Right atrium auricular region (tissue), 2 donors: ENCODE measurements around the gene MTR. TPM values are rescaled to one million over a fixed set of nuclear protein-coding genes. Genes with fewer than 3 reads are reported as not detected.

Experiments
- DNase-seq: peaks from one replicate; pipeline ENCODE4 v3.0.0-alpha.2; 2019; ENCODE audit warnings: low spot score
- H3K27ac ChIP-seq, 2 donors: fragments of 200-600 bp; sonication (generic); 1 replicate in 1 of 2; 2 replicates in 1 of 2; pipeline ENCODE4 v1.5.1; 2016 to 2019
- H3K27me3 ChIP-seq, 2 donors: fragments of 200-600 bp; sonication (generic); one replicate each; pipeline versions ENCODE4 v1.5.1 to v1.6.0; 2017 to 2019
- H3K36me3 ChIP-seq: fragments of 200-600 bp; sonication (generic); one replicate; pipeline ENCODE4 v1.5.1; 2016
- H3K4me1 ChIP-seq, 2 donors: fragments of 200-600 bp; sonication (generic); one replicate each; pipeline versions ENCODE4 v1.5.1 to v1.6.0; 2017 to 2019
- H3K4me3 ChIP-seq, 2 donors: fragments of 200-600 bp; sonication (generic); 1 replicate in 1 of 2; 2 replicates in 1 of 2; pipeline ENCODE4 v1.5.1; 2017 to 2019; ENCODE audit warnings: mild to moderate bottlenecking in 1 of 2, moderate library complexity in 1 of 2
- H3K9me3 ChIP-seq, 2 donors: fragments of 200-600 bp; sonication (generic); one replicate each; pipeline ENCODE4 v1.5.1; 2019
- total RNA-seq, 2 donors: library from RNA; depleted of rRNA; stranded (reverse); fragments of >200 nt; gene quantifications; one replicate each; pipeline ENCODE4 v1.1.0, GENCODE V29; 2016
- TF ChIP-seq, protein P1 (sequence below), 2 donors: fragments of 200-600 bp; sonication (generic); IDR thresholded peaks; one replicate each; pipeline ENCODE4 v1.5.1; 2019; ENCODE audit warnings: antibody characterized with exemption in 2 of 2

Gene MTR
- total RNA-seq, 2 donors from 2014 or later = 21.8 to 30.4 TPM

DNA sequence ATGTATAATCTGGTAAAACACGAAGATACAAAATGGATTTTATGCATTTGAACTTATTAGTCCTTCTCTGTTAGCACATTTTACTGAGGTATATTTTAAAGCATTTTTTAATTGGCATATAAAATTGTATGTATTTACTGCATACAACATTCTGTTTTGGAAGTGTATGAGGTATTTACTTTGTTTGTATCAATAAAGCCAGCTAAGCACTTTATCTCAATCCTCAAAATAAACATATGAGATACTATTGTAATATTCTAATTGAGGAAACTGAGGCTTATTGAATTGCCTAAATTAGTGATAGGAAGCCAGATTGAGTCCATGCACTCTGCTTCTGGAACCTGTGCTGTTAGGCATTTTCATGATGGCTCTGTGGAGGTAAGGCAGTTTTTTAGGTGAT is 65.6 kb downstream of the MTR start:
- no peaks in the 10 kb centered on the region for H3K27me3 ChIP-seq
- TF ChIP-seq, protein P1, sequence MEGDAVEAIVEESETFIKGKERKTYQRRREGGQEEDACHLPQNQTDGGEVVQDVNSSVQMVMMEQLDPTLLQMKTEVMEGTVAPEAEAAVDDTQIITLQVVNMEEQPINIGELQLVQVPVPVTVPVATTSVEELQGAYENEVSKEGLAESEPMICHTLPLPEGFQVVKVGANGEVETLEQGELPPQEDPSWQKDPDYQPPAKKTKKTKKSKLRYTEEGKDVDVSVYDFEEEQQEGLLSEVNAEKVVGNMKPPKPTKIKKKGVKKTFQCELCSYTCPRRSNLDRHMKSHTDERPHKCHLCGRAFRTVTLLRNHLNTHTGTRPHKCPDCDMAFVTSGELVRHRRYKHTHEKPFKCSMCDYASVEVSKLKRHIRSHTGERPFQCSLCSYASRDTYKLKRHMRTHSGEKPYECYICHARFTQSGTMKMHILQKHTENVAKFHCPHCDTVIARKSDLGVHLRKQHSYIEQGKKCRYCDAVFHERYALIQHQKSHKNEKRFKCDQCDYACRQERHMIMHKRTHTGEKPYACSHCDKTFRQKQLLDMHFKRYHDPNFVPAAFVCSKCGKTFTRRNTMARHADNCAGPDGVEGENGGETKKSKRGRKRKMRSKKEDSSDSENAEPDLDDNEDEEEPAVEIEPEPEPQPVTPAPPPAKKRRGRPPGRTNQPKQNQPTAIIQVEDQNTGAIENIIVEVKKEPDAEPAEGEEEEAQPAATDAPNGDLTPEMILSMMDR (IDR thresholded peaks at IDR 0.05) = no peak
- no peak for DNase-seq
- no peak overlapping the region for H3K4me3 ChIP-seq
- peaks cover 75% of the 10 kb centered on the region for H3K36me3 ChIP-seq
- H3K27ac ChIP-seq = no peak overlapping the region
- H3K9me3 ChIP-seq = no peaks in the 10 kb centered on the region
- peaks cover 0 to 25% of the 10 kb centered on the region in 2 donors for H3K4me1 ChIP-seq

DNA sequence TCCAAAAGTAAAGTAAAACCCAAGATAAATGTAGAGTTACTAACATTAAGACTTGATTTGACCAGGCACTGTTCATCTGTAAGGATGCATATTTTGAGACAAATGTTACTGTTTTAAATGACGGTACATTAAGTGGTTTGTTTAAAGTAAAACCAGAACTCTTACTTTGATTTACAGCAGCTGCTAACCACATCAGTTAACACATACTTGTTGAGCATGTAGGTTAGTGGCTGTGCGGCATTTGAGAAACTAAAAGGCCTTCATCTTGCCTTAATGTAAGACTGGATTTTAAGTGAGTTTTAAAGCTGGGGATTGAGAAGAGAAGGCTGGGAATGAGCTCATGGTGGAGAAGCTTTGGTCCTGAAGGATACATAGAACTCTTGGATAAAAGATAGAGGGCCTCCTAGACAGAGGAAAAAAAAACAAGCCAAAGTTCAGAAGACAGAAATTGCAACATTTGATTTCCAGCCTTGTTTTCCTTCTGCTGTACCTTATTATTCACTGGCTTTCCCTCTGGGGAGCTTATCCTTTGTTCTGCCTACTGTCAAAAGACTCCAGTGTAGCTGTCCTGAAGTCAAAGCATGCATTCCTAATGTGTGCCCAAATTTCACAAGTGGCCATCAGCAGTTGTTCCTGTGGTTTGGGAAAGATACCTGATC is 66.6 kb downstream of the MTR start:
- H3K4me1 ChIP-seq = peaks cover 0 to 28% of the 10 kb centered on the region in 2 donors
- TF ChIP-seq, protein P1 (IDR thresholded peaks at IDR 0.05) = no peak
- no peaks in the 10 kb centered on the region for H3K9me3 ChIP-seq
- DNase-seq = no peak
- H3K27me3 ChIP-seq = no peaks in the 10 kb centered on the region
- H3K36me3 ChIP-seq = peaks cover 69% of the 10 kb centered on the region
- H3K27ac ChIP-seq = peak overlapping the region; percentile 50 to 84
- H3K4me3 ChIP-seq = no peak overlapping the region

- peak overlapping the region; percentile 50 to 84 for H3K27ac ChIP-seq
- peaks cover 67% of the 10 kb centered on the region for H3K36me3 ChIP-seq
- no peak overlapping the region for H3K4me3 ChIP-seq
- H3K4me1 ChIP-seq = peaks cover 0 to 28% of the 10 kb centered on the region in 2 donors
- no peaks in the 10 kb centered on the region for H3K27me3 ChIP-seq
- H3K9me3 ChIP-seq = no peaks in the 10 kb centered on the region
- TF ChIP-seq, protein P1 (IDR thresholded peaks at IDR 0.05) = no peak
- DNase-seq = no peak
These were observed 67.1 kb downstream of the MTR start for GRCh38 chr1:236862219-236862591.

GRCh38 chr1:236862615-236863211 is 67.6 kb downstream of the MTR start:
- Histone ChIP-seq H3K4me3 (no peak overlapping the region), H3K9me3 (no peaks in the 10 kb centered on the region), H3K36me3 (peaks cover 65% of the 10 kb centered on the region), H3K27ac (peak overlapping the region; percentile 53 to 84), H3K4me1 (peaks cover 0 to 28% of the 10 kb centered on the region in 2 donors), H3K27me3 (no peaks in the 10 kb centered on the region)
- DNase-seq = no peak
- TF ChIP-seq, protein P1 (IDR thresholded peaks at IDR 0.05) = no peak

GRCh38 chr1:236864211-236864610 is 69.1 kb downstream of the MTR start:
- Histone ChIP-seq H3K27ac (peak overlapping the region; percentile 39 to 84), H3K36me3 (peaks cover 62% of the 10 kb centered on the region), H3K4me3 (no peak overlapping the region), H3K27me3 (no peaks in the 10 kb centered on the region), H3K4me1 (peaks cover 0 to 28% of the 10 kb centered on the region in 2 donors), H3K9me3 (no peaks in the 10 kb centered on the region)
- TF ChIP-seq, protein P1 (IDR thresholded peaks at IDR 0.05) = no peak
- no peak for DNase-seq
